ENCODE results near the gene TRPM3.

Gene TRPM3

DNA sequence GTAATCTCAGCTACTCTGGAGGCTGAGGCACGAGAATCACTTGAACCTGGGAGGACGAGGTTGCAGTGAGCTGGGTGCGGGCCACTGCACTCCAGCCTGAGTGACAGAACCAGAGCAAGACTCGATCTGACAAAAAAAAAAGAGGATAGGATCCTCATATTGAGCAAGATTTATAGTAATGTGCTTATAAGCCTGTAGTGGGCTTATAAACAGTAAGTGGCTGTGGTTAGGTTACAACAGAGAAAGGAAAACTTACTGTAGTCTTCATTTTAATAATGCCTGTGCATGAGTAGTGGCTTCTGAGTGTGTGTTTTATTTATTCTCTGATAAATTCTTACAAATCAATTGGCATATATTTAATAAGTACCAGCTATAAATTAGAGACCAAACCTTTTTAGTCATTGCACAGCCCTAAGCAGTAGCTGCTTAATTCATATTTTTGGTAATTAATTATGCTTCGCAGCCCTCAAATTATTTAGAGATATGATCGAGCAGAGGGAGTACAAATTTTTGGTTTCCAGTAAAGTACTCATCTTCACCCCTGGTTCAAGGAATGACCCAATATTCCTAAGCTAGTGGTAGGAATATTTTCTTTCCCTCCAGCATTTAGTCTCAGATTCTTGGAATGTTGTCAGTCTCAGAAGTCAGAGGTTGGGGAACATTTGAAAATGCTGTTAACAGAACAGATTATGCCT is 633.2 kb downstream of the TRPM3 start:
- Histone ChIP-seq H3F3A (ENCODE audit: insufficient read depth, low read length) (no peaks in the 10 kb centered on the region), H3K4me3 (ENCODE audit: low read length) (no peak overlapping the region), H3K36me3 (replicated peaks; ENCODE audit: insufficient read depth, low read length) (no peaks in the 10 kb centered on the region), H3K4me1 (ENCODE audit: low read length) (no peaks in the 10 kb centered on the region), H3K9me3 (replicated peaks; ENCODE audit: insufficient read depth, low read length) (no peaks in the 10 kb centered on the region), H3K9ac (ENCODE audit: low read length) (no peak overlapping the region), H3K9me2 (replicated peaks; ENCODE audit: insufficient read depth, low read length) (no peaks in the 10 kb centered on the region), H3K4me2 (ENCODE audit: low read depth, low read length) (no peak overlapping the region), H3K27me3 (replicated peaks; ENCODE audit: insufficient read depth, low read length) (no peaks in the 10 kb centered on the region), H4K20me1 (ENCODE audit: insufficient read depth, low read length) (no peaks in the 10 kb centered on the region), H3K27ac (ENCODE audit: low read length) (no peak overlapping the region), H3K79me2 (ENCODE audit: low read length) (no peaks in the 10 kb centered on the region), H2AFZ (ENCODE audit: low read length) (no peak overlapping the region)
- DNase-seq, result no peak
- TF ChIP-seq, protein P1, sequence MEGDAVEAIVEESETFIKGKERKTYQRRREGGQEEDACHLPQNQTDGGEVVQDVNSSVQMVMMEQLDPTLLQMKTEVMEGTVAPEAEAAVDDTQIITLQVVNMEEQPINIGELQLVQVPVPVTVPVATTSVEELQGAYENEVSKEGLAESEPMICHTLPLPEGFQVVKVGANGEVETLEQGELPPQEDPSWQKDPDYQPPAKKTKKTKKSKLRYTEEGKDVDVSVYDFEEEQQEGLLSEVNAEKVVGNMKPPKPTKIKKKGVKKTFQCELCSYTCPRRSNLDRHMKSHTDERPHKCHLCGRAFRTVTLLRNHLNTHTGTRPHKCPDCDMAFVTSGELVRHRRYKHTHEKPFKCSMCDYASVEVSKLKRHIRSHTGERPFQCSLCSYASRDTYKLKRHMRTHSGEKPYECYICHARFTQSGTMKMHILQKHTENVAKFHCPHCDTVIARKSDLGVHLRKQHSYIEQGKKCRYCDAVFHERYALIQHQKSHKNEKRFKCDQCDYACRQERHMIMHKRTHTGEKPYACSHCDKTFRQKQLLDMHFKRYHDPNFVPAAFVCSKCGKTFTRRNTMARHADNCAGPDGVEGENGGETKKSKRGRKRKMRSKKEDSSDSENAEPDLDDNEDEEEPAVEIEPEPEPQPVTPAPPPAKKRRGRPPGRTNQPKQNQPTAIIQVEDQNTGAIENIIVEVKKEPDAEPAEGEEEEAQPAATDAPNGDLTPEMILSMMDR (IDR thresholded peaks at IDR 0.05; ENCODE audit: low read length), result no peak
- TF ChIP-seq EZH2 (optimal IDR thresholded peaks at IDR 0.05; ENCODE audit: low read depth, low read length) (no peak), EZH2phosphoT487 (IDR thresholded peaks at IDR 0.05; ENCODE audit: low read length) (no peak)

GRCh38 chr9:70486127-70486526 is 635.3 kb downstream of the TRPM3 start:
- Histone ChIP-seq H3K4me3 (ENCODE audit: low read length) (no peak overlapping the region), H3K4me1 (ENCODE audit: low read length) (no peaks in the 10 kb centered on the region), H3K9me3 (replicated peaks; ENCODE audit: insufficient read depth, low read length) (no peaks in the 10 kb centered on the region), H3K9ac (ENCODE audit: low read length) (no peak overlapping the region), H3K4me2 (ENCODE audit: low read depth, low read length) (no peak overlapping the region), H3K36me3 (replicated peaks; ENCODE audit: insufficient read depth, low read length) (no peaks in the 10 kb centered on the region), H3K79me2 (ENCODE audit: low read length) (no peaks in the 10 kb centered on the region), H3K9me2 (replicated peaks; ENCODE audit: insufficient read depth, low read length) (no peaks in the 10 kb centered on the region), H4K20me1 (ENCODE audit: insufficient read depth, low read length) (no peaks in the 10 kb centered on the region), H3K27me3 (replicated peaks; ENCODE audit: insufficient read depth, low read length) (no peaks in the 10 kb centered on the region), H2AFZ (ENCODE audit: low read length) (no peak overlapping the region), H3F3A (ENCODE audit: insufficient read depth, low read length) (no peaks in the 10 kb centered on the region), H3K27ac (ENCODE audit: low read length) (no peak overlapping the region)
- TF ChIP-seq EZH2 (optimal IDR thresholded peaks at IDR 0.05; ENCODE audit: low read depth, low read length) (no peak), EZH2phosphoT487 (IDR thresholded peaks at IDR 0.05; ENCODE audit: low read length) (no peak)
- TF ChIP-seq, protein P1 (IDR thresholded peaks at IDR 0.05; ENCODE audit: low read length), result no peak
- no peak for DNase-seq

- no peaks in the 10 kb centered on the region for H3K4me1 ChIP-seq (ENCODE audit: low read length)
- H3K9me3 ChIP-seq (replicated peaks; ENCODE audit: insufficient read depth, low read length), result no peaks in the 10 kb centered on the region
- H3K4me3 ChIP-seq (ENCODE audit: low read length), result no peak overlapping the region
- H3K9ac ChIP-seq (ENCODE audit: low read length), result no peak overlapping the region
- no peaks in the 10 kb centered on the region for H4K20me1 ChIP-seq (ENCODE audit: insufficient read depth, low read length)
- H3K4me2 ChIP-seq (ENCODE audit: low read depth, low read length), result no peak overlapping the region
- no peak overlapping the region for H3K27ac ChIP-seq (ENCODE audit: low read length)
- no peaks in the 10 kb centered on the region for H3F3A ChIP-seq (ENCODE audit: insufficient read depth, low read length)
- H3K79me2 ChIP-seq (ENCODE audit: low read length), result no peaks in the 10 kb centered on the region
- H3K36me3 ChIP-seq (replicated peaks; ENCODE audit: insufficient read depth, low read length), result no peaks in the 10 kb centered on the region
- no peak overlapping the region for H2AFZ ChIP-seq (ENCODE audit: low read length)
- no peaks in the 10 kb centered on the region for H3K27me3 ChIP-seq (replicated peaks; ENCODE audit: insufficient read depth, low read length)
- no peak for TF ChIP-seq EZH2phosphoT487 (IDR thresholded peaks at IDR 0.05; ENCODE audit: low read length)
- TF ChIP-seq, protein P1 (IDR thresholded peaks at IDR 0.05; ENCODE audit: low read length), result no peak
- no peak for TF ChIP-seq EZH2 (optimal IDR thresholded peaks at IDR 0.05; ENCODE audit: low read depth, low read length)
- no peak for DNase-seq
- H3K9me2 ChIP-seq (replicated peaks; ENCODE audit: insufficient read depth, low read length), result no peaks in the 10 kb centered on the region
Observed at GRCh38 chr9:70485273-70485858, 636.1 kb downstream of the TRPM3 start.
